Panc1 (cell line): ENCODE data around the gene ADCY3. TPM values are rescaled to one million over a fixed set of nuclear protein-coding genes. Genes with fewer than 3 reads are reported as not detected.

Experiments used
- ATAC-seq: fragments of 200-7000 bp; cut with Tn5 transposase; 2 replicates; pipeline ENCODE4 v1.9.1; 2020; ENCODE audit warnings: mild to moderate bottlenecking, moderate library complexity
- BruUV-seq: library from RNA; stranded (reverse); fragments of 400-500 nt; replicated peaks from 2 replicates; lab custom pipeline; 2021; lab: Mats Ljungman, UMichigan
- CTCF ChIA-PET: fragments of 300-600 bp; sonication (Branson Sonifier 250); formaldehyde crosslinking; loops from one replicate; lab custom pipeline; 2022; ENCODE audit warnings: antibody characterized with exemption; lab: Charles Lee
- POLR2A ChIA-PET: fragments of 300-600 bp; sonication (Branson Sonifier 250); formaldehyde crosslinking; loops from one replicate; lab custom pipeline; 2022; ENCODE audit warnings: antibody characterized with exemption; lab: Charles Lee
- DNase-seq: peaks from one replicate; pipeline ENCODE4 v3.0.0-alpha.2; 2010; ENCODE audit warnings: low read depth, low spot score
- H3K27ac ChIP-seq: 2 replicates; pipeline ENCODE4 v1.5.1; 2011; ENCODE audit warnings: mild to moderate bottlenecking, low read length, inconsistent platforms
- H3K27me3 ChIP-seq: fragments of 200-500 bp; sonication (Bioruptor generic); 2 replicates; pipeline ENCODE4 v1.6.0; 2014; ENCODE audit warnings: low read length, inconsistent platforms; ENCODE audit not compliant: control insufficient read depth, insufficient read depth
- H3K36me3 ChIP-seq: fragments of 200-500 bp; sonication (Bioruptor generic); 2 replicates; pipeline ENCODE4 v1.5.1; 2014; ENCODE audit warnings: inconsistent platforms, mild to moderate bottlenecking, low read length, moderate library complexity; ENCODE audit not compliant: control insufficient read depth, insufficient read depth
- H3K4me1 ChIP-seq: 2 replicates; pipeline ENCODE4 v1.5.1; 2011; ENCODE audit warnings: inconsistent platforms, mild to moderate bottlenecking, low read length, moderate library complexity; ENCODE audit not compliant: control insufficient read depth, insufficient read depth
- H3K4me3 ChIP-seq, 2 experiments: 2 replicates each; pipeline ENCODE4 v1.5.1; 2011 to 2012; ENCODE audit warnings: low read depth in 2 of 2, low read length in 2 of 2, mild to moderate bottlenecking in 2 of 2, inconsistent platforms in 1 of 2, moderate library complexity in 1 of 2
- H3K9me3 ChIP-seq: fragments of 200-500 bp; sonication (Bioruptor generic); 2 replicates; pipeline ENCODE4 v1.5.1; 2014; ENCODE audit warnings: low read depth, mild to moderate bottlenecking, inconsistent platforms, low read length, moderate library complexity; ENCODE audit not compliant: control insufficient read depth, insufficient read depth
- CTCF ChIP-seq: fragments of 450-650 bp; IDR thresholded peaks from 2 replicates; pipeline ENCODE4 v1.5.1; 2017; ENCODE audit warnings: mild to moderate bottlenecking
- POLR2AphosphoS5 ChIP-seq: IDR thresholded peaks from 2 replicates; pipeline ENCODE4 v1.6.1; 2012; ENCODE audit warnings: mild to moderate bottlenecking, low read depth, low read length, moderate library complexity
- REST ChIP-seq, 2 experiments: IDR thresholded peaks; 2 replicates each; pipeline ENCODE4 v1.6.1; 2011 to 2012; ENCODE audit warnings: low read depth in 2 of 2, control low read depth in 1 of 2, low read length in 1 of 2, mild to moderate bottlenecking in 1 of 2, moderate library complexity in 1 of 2; ENCODE audit not compliant: insufficient read depth in 1 of 2
- SIN3A ChIP-seq: IDR thresholded peaks from 2 replicates; pipeline ENCODE4 v1.6.1; 2012; ENCODE audit warnings: low read depth, mild to moderate bottlenecking, low read length, moderate library complexity, borderline replicate concordance; ENCODE audit not compliant: insufficient read depth
- TCF7L2 ChIP-seq: IDR thresholded peaks from 2 replicates; pipeline ENCODE4 v1.6.1; 2011; ENCODE audit warnings: mild to moderate bottlenecking, low read depth, low read length, inconsistent platforms
- in situ Hi-C: cut with HindIII; loops from 2 replicates; pipeline ENCODE4 v1.10.0; 2016; ENCODE audit warnings: low sequenced_read_pairs, low pct_unique_long_range_greater_than_20kb
- intact Hi-C: fragments of 100-400 bp; cut with micrococcal nuclease; formaldehyde crosslinking; loops from one replicate; pipeline ENCODE4 v1.10.0; 2022; ENCODE audit not compliant: unreplicated experiment
- total RNA-seq: library from RNA; stranded (reverse); gene quantifications from one replicate; pipeline ENCODE4 v1.2.1, GENCODE V29; 2021; ENCODE audit not compliant: unreplicated experiment

The ADCY3 gene
- total RNA-seq, 1 experiment from 2014 or later: 34.1 TPM

- CTCF ChIA-PET: interaction anchor here (0.7 kb wide), 1 partner anchor 16 kb away, joined by 9 read pairs; no protein-coding TSS in a partner anchor
- no peaks in the 10 kb centered on the region for H3K27me3 ChIP-seq
- no peaks in the 10 kb centered on the region for H3K36me3 ChIP-seq
- no peaks in the 10 kb centered on the region for H3K4me1 ChIP-seq
- BruUV-seq: no TSS peak
- POLR2A ChIA-PET: no interaction called here
- H3K9me3 ChIP-seq: no peaks in the 10 kb centered on the region
- no peak overlapping the region for H3K4me3 ChIP-seq
- no peak for TF ChIP-seq REST (IDR thresholded peaks at IDR 0.05; ENCODE audit: insufficient read depth in 1 of 2, low read depth in 2 of 2, low read length in 1 of 2)
- no peak for TF ChIP-seq SIN3A
- no peak for TF ChIP-seq POLR2AphosphoS5
- no peak for TF ChIP-seq CTCF
- intact Hi-C loops (no loop called here), in situ Hi-C loops (no loop called here)
- no peak overlapping the region for H3K27ac ChIP-seq
- ATAC-seq (no peak), DNase-seq (no peak)
Observed at GRCh38 chr2:24903161-24904103, 16.6 kb downstream of the ADCY3 start.

GRCh38 chr2:24899361-24899910, 20.6 kb downstream of the ADCY3 start:
- no peaks in the 10 kb centered on the region for H3K4me1 ChIP-seq
- H3K27ac ChIP-seq: no peak overlapping the region
- ChIA-PET POLR2A (no interaction called here), CTCF (no interaction called here)
- intact Hi-C loops: no loop called here
- H3K9me3 ChIP-seq: peaks cover 6% of the 10 kb centered on the region; the same call in 1 of the 2 replicates
- in situ Hi-C loops: no loop called here
- TF ChIP-seq POLR2AphosphoS5 (no peak), REST (IDR thresholded peaks at IDR 0.05; ENCODE audit: insufficient read depth in 1 of 2, low read depth in 2 of 2, low read length in 1 of 2) (no peak), SIN3A (no peak), TCF7L2 (no peak), CTCF (no peak)
- no peaks in the 10 kb centered on the region for H3K27me3 ChIP-seq
- no TSS peak for BruUV-seq
- ATAC-seq: no peak
- H3K36me3 ChIP-seq: no peaks in the 10 kb centered on the region
- DNase-seq: no peak
- no peak overlapping the region for H3K4me3 ChIP-seq
